GM19438 (cell line): Measurements from ENCODE around the gene ANKRD6.
A peak's percentile ranks its signal among the peaks of the same experiment; 100 is the strongest.
"Not testable (repeated sequence)": the region's sequence is repeated elsewhere in the genome, so short reads cannot be mapped to it uniquely, and the experiment has no call there.

ENCODE experiments used
- ATAC-seq: cut with Tn5 transposase; IDR thresholded peaks from one replicate; pipeline ENCODE4 v1.9.1; 2021; ENCODE audit warnings: low read depth; ENCODE audit not compliant: unreplicated experiment

The ANKRD6 gene

DNA sequence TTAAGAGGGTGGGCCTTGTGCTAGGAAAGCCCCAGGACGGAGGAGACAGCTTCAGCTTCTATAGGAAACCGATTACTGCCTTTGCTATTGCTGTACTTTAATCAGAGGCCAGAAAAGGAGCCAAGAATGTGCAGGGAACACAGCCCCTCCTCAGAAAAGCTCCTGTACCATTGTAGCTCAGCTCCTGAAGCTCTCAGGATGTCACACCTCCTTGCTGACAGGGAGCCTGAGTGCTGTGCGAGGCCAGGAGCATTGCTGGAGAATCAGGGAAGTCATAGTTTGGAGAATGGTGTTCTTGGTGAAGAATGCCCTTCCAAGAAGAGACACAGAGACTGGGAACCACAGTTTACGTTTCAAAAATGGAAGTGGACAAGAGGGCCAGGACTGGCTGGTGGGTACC, 158.8 kb downstream of the ANKRD6 start:
- no peak for ATAC-seq

DNA sequence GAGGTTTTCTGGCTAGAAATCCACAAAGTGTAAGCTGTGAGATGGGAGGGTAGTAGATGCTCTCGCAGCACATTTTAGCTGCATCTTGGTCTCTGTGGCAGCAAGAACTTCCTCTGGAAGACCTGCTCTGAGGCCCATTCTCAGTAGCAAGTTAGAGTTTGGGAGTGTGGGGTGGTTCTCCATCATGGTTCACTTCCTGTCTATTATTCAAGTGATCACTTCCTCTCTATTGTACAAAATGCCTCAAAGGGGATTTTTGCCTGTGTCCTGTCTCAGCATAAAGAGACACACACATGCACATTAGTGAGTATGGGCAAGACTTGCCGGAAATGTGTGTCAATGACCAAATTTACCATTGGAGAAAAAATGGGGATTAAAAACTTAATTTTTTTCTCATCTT, 163.1 kb downstream of the ANKRD6 start:
- ATAC-seq, result peak; percentile 85

GRCh38 chr6:89596484-89596883, 163.5 kb downstream of the ANKRD6 start:
- no peak for ATAC-seq

GRCh38 chr6:89597372-89597771, 164.4 kb downstream of the ANKRD6 start:
- no peak for ATAC-seq

GRCh38 chr6:89597988-89598387, 165.0 kb downstream of the ANKRD6 start:
- no peak for ATAC-seq

DNA sequence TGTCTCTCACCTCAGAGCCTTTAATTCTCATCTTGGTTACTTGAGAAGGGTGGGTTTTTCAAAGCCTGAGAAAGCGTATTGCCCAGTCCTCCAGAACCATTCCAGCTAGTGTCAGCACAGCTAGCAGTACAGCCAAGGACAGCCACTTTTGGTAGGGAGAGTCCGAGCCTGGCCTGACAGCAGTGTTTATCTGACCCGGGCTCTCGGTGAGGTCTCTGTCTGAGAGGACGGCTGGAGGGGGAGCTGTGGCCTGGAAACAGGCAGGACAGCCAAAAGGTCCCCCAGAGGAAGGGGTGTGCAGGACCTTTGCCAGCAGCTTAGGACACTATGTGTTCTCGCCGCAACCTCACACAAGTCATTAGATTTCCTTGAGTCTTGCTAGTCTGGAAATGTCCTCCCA, 166.8 kb downstream of the ANKRD6 start:
- no peak for ATAC-seq

DNA sequence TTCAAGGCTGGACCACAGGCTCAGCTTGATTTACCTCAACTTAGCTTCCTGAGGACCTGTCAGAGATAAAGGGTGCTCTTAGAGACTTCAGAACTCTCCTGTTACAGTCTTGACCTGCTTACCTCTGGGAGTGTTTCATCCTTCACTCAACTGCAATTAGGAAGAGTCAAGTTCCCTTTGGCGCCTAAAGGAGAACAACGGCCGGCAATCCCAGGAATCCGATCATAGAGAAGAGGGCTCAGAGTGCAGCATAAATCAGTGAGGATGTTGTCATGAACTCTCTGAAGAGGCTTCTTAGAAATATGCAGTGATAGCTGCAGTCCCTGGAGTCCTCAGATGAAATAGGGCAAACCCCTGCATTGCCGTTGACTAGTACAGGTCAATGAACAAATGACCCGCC, 169.2 kb downstream of the ANKRD6 start:
- ATAC-seq, result no peak

DNA sequence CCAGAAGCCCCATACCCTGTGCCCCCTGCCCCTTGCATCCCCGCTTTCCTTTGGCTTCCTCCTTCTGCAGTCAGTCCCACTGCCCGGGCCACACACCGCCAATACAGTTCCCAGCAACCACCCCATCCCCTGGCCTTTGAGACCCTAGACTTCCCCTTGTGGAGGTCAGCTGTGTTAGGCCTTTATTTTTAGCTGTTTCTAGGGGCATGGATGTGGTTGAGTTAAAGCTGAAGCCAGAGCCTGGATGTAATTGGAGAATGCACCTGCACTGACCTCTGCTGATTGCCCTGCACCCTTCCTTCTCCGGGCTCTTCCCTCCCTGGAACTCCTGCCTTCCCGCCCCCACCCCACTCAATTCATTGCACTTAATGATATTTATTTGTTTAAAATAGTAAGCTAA, 171.7 kb downstream of the ANKRD6 start:
- ATAC-seq, result no peak

GRCh38 chr6:89605861-89606260, 172.9 kb downstream of the ANKRD6 start:
- ATAC-seq, result no peak

- no peak for ATAC-seq
These were observed 177.2 kb downstream of the ANKRD6 start for GRCh38 chr6:89610149-89610642.

- ATAC-seq, result no peak
These were observed 178.7 kb downstream of the ANKRD6 start for GRCh38 chr6:89611666-89612065.

DNA sequence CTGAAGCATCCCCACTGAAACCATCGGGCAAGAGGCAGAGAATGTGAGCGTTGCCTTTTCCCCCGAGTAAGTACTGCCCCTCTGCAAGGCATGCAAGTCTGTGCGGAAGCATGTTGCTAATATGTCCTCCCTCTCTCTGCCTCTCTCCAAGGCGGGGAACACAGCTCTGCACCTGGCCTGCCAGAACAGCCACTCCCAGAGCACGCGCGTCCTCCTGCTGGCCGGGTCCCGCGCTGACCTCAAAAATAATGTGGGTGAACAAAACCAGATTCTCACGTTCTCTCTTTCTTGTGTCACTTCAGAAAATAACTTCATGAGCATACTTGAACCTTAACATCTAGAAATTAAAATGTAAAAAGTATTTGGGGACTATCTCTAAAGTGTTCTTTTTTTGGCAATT, 179.2 kb downstream of the ANKRD6 start:
- no peak for ATAC-seq

DNA sequence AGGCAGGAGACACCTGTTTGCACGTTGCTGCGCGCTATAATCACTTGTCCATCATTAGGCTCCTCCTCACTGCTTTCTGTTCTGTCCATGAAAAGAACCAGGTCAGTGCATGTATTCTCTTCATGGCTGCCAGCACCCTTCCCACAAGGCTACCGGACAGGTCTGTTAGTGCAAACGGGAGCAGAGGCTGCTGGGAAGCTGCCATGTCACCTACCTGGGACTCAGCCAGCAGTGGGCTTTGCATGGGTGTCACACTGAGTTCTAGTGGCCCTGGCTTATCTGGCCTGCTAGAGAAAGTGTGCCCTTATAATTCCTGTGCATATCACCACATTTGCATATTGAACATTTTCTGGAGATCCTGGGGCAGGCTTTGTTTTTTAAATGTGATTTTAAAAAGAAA, 180.8 kb downstream of the ANKRD6 start:
- no peak for ATAC-seq

DNA sequence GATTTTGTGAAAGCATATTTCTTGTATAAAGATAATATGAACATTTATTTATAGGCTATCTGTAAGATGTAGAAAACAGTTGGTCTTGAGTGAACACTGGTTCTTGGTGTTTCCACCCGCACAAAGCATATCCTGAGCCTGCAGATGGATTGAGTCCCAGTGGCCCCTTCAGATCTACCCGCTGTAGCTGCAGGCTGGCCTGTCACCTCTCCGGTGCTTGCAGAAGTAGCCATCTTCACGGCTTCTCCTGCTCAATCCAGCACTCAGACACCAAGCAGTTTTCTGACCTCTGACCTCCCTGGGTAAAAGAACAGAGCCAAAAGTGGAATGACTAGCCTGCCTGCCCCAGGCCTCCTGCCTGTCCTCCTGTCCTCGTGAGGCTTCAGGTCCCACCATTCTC, 182.9 kb downstream of the ANKRD6 start:
- no peak for ATAC-seq

DNA sequence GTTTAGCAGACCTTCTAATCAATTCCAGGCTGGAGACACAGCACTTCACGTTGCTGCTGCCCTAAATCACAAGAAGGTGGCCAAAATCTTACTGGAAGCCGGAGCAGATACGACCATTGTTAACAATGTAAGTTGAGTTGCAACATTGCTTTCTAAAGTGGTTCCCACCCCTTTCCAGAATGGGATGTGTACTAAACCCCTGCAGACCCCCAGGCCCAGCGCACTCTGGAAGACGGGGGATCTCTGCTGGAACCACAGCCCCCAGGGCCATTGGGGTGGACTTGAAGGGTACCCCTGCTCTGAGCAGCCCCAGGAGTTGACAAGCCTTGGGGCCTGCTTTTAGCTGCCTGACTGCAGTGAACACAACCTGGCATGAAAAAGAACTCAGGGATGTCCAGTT, 183.6 kb downstream of the ANKRD6 start:
- ATAC-seq, result no peak

- no peak for ATAC-seq
These were observed 185.1 kb downstream of the ANKRD6 start for GRCh38 chr6:89618026-89618425.

DNA sequence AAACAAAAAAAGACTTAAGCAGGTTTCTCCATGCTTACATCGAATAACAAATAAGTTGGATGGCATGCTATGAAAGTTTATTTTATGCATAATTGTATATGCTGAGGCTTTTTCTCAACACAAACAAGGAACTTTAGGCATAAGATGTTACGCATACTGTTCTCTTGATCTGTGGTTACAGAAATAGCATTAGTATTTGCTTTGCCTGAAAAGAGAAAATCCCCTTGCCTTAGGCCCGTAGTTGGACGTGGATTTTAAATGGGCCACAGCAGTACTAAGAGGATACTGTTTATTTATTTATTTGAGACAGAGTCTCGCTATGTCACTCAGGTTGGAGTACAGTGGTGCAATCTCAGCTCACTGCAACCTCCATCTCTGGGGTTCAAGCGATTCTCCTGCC, 186.6 kb downstream of the ANKRD6 start:
- ATAC-seq, result no peak

DNA sequence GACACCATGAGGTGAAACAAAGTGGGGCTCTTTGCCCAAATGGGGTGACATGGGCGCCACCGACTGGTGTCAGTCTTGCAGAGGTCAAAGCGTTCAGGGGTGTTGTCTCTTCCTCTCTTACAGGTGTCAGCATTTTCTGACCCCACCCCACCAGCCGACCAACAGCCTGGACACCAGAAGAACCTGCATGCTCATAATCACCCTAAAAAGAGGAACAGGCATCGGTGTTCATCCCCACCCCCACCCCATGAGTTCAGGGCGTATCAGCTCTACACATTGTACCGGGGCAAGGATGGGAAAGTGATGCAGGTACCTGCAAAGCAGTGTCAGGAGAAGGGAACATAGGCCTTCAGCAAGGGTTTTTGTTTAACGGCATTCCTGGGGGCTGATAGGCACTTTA, 190.8 kb downstream of the ANKRD6 start:
- ATAC-seq, result no peak

- ATAC-seq, result no peak
These were observed 197.5 kb downstream of the ANKRD6 start for GRCh38 chr6:89630488-89630887.

- ATAC-seq, result not testable (repeated sequence)
These were observed 203.5 kb downstream of the ANKRD6 start for GRCh38 chr6:89636412-89636811.

DNA sequence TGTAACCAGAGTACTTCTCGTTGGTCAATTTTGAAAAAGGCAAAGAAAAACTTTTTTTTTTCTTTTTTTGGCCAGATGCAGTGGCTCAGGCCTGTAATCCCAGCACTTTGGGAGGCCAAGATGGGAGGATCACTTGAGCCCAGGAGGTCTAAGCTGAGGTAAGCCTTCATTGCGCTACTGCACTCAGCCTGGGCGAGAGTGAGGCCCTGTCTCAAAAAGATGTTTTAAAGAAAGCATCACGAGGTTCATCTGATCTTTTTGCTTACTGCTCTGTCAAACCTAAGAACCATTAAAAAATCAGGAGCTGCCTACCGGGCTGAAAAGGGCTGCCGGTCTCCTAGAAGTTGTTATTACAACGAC, 205.0 kb downstream of the ANKRD6 start:
- ATAC-seq, result peak; percentile 6

DNA sequence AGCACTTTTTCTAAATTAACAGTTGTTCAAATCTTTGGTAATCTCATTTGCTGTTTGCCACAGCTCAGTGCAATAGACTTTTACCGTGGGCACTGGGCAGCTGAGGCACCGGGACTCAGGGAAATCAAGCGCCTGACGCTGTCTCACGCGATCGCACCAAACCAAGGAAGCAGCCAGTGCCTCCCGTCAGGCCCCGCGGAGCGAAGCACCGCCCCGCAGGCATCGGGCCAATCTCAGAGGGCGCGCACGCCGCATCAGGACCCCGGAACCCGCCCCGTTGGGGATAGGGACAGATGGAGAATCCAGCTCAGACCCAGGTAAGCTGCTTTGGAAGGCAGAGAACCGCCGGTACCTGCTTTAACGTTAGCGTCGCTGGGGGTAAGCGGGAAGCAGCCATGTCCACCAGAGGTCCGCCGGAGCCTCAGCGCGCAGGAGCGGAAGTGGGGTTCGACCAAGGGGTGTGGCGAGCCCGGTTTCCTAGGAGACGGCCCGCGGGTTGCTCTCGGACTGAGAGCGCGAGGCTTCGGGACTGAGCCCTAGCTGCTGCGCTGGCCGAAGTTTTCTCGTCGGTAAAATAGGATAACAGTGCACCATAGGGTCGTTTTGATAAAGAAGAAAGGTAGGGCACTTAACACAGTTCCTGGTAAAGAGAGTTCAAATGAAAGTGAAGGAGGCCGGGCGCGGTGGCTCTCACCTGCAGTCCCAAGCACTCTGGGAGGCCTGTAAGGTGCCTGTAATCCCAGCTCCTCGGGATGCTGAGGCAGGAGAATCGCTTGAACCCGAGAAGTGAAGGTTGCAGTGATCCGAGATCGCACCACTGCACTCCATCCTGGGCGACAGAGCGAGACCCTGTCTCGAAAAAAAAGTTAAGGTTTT, 205.6 kb downstream of the ANKRD6 start, which contains the start of gene LYRM2:
Gene LYRM2 (minus strand): TSS at position 428 of the 876 bp plus-strand sequence. CDS start 31 bp downstream, at position 397.
- peak; percentile 97 for ATAC-seq
